ENCODE results near the gene PTPRCAP.
A peak's percentile ranks its signal among the peaks of the same experiment; 100 is the strongest.

Gene PTPRCAP

GRCh38 chr11:67469508-67469811 lies 32.0 kb upstream of the PTPRCAP start:
- TF ChIP-seq CEBPB (IDR thresholded peaks at IDR 0.05) (no peak), NFIC (IDR thresholded peaks at IDR 0.05) (no peak), ZBTB7A (IDR thresholded peaks at IDR 0.05; ENCODE audit: low read depth) (no peak), EP300 (IDR thresholded peaks at IDR 0.05; ENCODE audit: borderline replicate concordance) (no peak), TAF1 (IDR thresholded peaks at IDR 0.05; ENCODE audit: low read depth) (no peak; the same call in 1 of the 2 replicates), TEAD4 (IDR thresholded peaks at IDR 0.05) (no peak), CREB1 (IDR thresholded peaks at IDR 0.05; ENCODE audit: low read depth) (no peak), YY1 (IDR thresholded peaks at IDR 0.05; ENCODE audit: low read depth) (no peak), TCF12 (IDR thresholded peaks at IDR 0.05; ENCODE audit: low read depth) (no peak), USF1 (IDR thresholded peaks at IDR 0.05) (no peak), RAD21 (IDR thresholded peaks at IDR 0.05; ENCODE audit: low read depth) (no peak), FOXM1 (IDR thresholded peaks at IDR 0.05; ENCODE audit: borderline replicate concordance, low read depth) (no peak), REST (IDR thresholded peaks at IDR 0.05; ENCODE audit: low read depth) (no peak), EGR1 (IDR thresholded peaks at IDR 0.05) (no peak), MAX (IDR thresholded peaks at IDR 0.05) (no peak)

GRCh38 chr11:67468759-67469507 lies 31.5 kb upstream of the PTPRCAP start, which contains the start of gene TMEM134:
Gene TMEM134, minus strand, starts transcription at chr11:67469251. Its CDS starts 59 bp downstream, at chr11:67469192.
- TF ChIP-seq MAX (IDR thresholded peaks at IDR 0.05): peak; percentile 63
- peak; percentile 89 for TF ChIP-seq YY1 (IDR thresholded peaks at IDR 0.05; ENCODE audit: low read depth)
- no peak for TF ChIP-seq EP300 (IDR thresholded peaks at IDR 0.05; ENCODE audit: borderline replicate concordance)
- no peak; the same call in 1 of the 2 replicates for TF ChIP-seq REST (IDR thresholded peaks at IDR 0.05; ENCODE audit: low read depth)
- peak; percentile 81 for TF ChIP-seq TAF1 (IDR thresholded peaks at IDR 0.05; ENCODE audit: low read depth)
- TF ChIP-seq TEAD4 (IDR thresholded peaks at IDR 0.05): no peak
- no peak for TF ChIP-seq FOXM1 (IDR thresholded peaks at IDR 0.05; ENCODE audit: borderline replicate concordance, low read depth)
- peak; percentile 77 for TF ChIP-seq EGR1 (IDR thresholded peaks at IDR 0.05)
- TF ChIP-seq USF1 (IDR thresholded peaks at IDR 0.05): peak; percentile 45; the same call in 1 of the 2 replicates
- no peak for TF ChIP-seq NFIC (IDR thresholded peaks at IDR 0.05)
- peak; percentile 54; the same call in 1 of the 2 replicates for TF ChIP-seq RAD21 (IDR thresholded peaks at IDR 0.05; ENCODE audit: low read depth)
- TF ChIP-seq CEBPB (IDR thresholded peaks at IDR 0.05): no peak
- TF ChIP-seq ZBTB7A (IDR thresholded peaks at IDR 0.05; ENCODE audit: low read depth): peak; percentile 94
- 0 out of 2 replicates have a peak, but pooled peaks have one; percentile 10 for TF ChIP-seq TCF12 (IDR thresholded peaks at IDR 0.05; ENCODE audit: low read depth)
- peak; percentile 61; the same call in 1 of the 2 replicates for TF ChIP-seq CREB1 (IDR thresholded peaks at IDR 0.05; ENCODE audit: low read depth)

- TF ChIP-seq TAF1 (IDR thresholded peaks at IDR 0.05; ENCODE audit: low read depth): no peak
- no peak for TF ChIP-seq NFIC (IDR thresholded peaks at IDR 0.05)
- TF ChIP-seq CEBPB (IDR thresholded peaks at IDR 0.05): no peak
- TF ChIP-seq REST (IDR thresholded peaks at IDR 0.05; ENCODE audit: low read depth): no peak
- no peak for TF ChIP-seq MAX (IDR thresholded peaks at IDR 0.05)
- TF ChIP-seq YY1 (IDR thresholded peaks at IDR 0.05; ENCODE audit: low read depth): no peak
- no peak for TF ChIP-seq EP300 (IDR thresholded peaks at IDR 0.05; ENCODE audit: borderline replicate concordance)
- no peak for TF ChIP-seq CREB1 (IDR thresholded peaks at IDR 0.05; ENCODE audit: low read depth)
- no peak for TF ChIP-seq USF1 (IDR thresholded peaks at IDR 0.05)
- no peak for TF ChIP-seq TEAD4 (IDR thresholded peaks at IDR 0.05)
- TF ChIP-seq TCF12 (IDR thresholded peaks at IDR 0.05; ENCODE audit: low read depth): no peak
Observed at GRCh38 chr11:67468456-67468758, 30.9 kb upstream of the PTPRCAP start.
